PC-3 (cell line): Measurements from ENCODE around the gene CDK5RAP2. TPM values are rescaled to one million over a fixed set of nuclear protein-coding genes. Genes with fewer than 3 reads are reported as not detected.

Experiments
- ATAC-seq: fragments of 200-7000 bp; cut with Tn5 transposase; 2 replicates; pipeline ENCODE4 v1.9.1; 2020; ENCODE audit warnings: mild to moderate bottlenecking, moderate library complexity
- BruUV-seq: library from RNA; stranded (reverse); fragments of 400-500 nt; replicated peaks from 2 replicates; lab custom pipeline; 2021; lab: Mats Ljungman, UMichigan
- CTCF ChIA-PET: fragments of 300-600 bp; sonication (Branson Sonifier 250); formaldehyde crosslinking; loops from one replicate; lab custom pipeline; 2022; ENCODE audit warnings: antibody characterized with exemption; lab: Charles Lee
- POLR2A ChIA-PET: fragments of 300-600 bp; sonication (Branson Sonifier 250); formaldehyde crosslinking; loops from one replicate; lab custom pipeline; 2022; ENCODE audit warnings: antibody characterized with exemption; ENCODE audit not compliant: unreplicated experiment; lab: Charles Lee
- DNase-seq: peaks from one replicate; pipeline ENCODE4 v3.0.0-alpha.2; 2015
- H2AFZ ChIP-seq: fragments of 300-600 bp; sonication (generic); 2 replicates; pipeline ENCODE4 v1.6.0; 2016; ENCODE audit warnings: antibody characterized with exemption, low read length
- H3F3A ChIP-seq: fragments of 300-600 bp; sonication (generic); one replicate; pipeline ENCODE4 v1.6.0; 2017; ENCODE audit warnings: antibody characterized with exemption, low read length, control low read depth, mild to moderate bottlenecking; ENCODE audit not compliant: unreplicated experiment
- H3K27ac ChIP-seq: fragments of 300-600 bp; sonication (generic); 2 replicates; pipeline ENCODE4 v1.5.1; 2016; ENCODE audit warnings: mild to moderate bottlenecking, low read length
- H3K27me3 ChIP-seq: fragments of 300-600 bp; sonication (generic); 2 replicates; pipeline ENCODE4 v1.6.1; 2016; ENCODE audit warnings: low read length, mixed read lengths
- H3K36me3 ChIP-seq: fragments of 300-600 bp; sonication (generic); 2 replicates; pipeline ENCODE4 v1.6.1; 2016; ENCODE audit warnings: low read depth, mixed run types, low read length, mixed read lengths
- H3K4me1 ChIP-seq: fragments of 300-600 bp; sonication (generic); 2 replicates; pipeline ENCODE4 v1.5.1; 2016; ENCODE audit warnings: low read length; ENCODE audit not compliant: insufficient read depth
- H3K4me2 ChIP-seq: fragments of 300-600 bp; sonication (generic); 2 replicates; pipeline ENCODE4 v1.6.0; 2016; ENCODE audit warnings: low read length
- H3K4me3 ChIP-seq: fragments of 300-600 bp; sonication (generic); 2 replicates; pipeline ENCODE4 v1.5.1; 2016; ENCODE audit warnings: mild to moderate bottlenecking, low read length, mixed read lengths
- H3K79me2 ChIP-seq: fragments of 300-600 bp; sonication (generic); 2 replicates; pipeline ENCODE4 v1.6.1; 2017; ENCODE audit warnings: low read length, mixed read lengths
- H3K9ac ChIP-seq: fragments of 300-600 bp; sonication (generic); 2 replicates; pipeline ENCODE4 v1.6.0; 2016; ENCODE audit warnings: mild to moderate bottlenecking, low read length
- H3K9me2 ChIP-seq: fragments of 300-600 bp; sonication (generic); replicated peaks from 2 replicates; pipeline ENCODE4 v1.6.1; 2016; ENCODE audit warnings: mixed run types, low read length, mixed read lengths
- H3K9me3 ChIP-seq: fragments of 300-600 bp; sonication (generic); 2 replicates; pipeline ENCODE4 v1.6.1; 2016; ENCODE audit warnings: low read length, mixed read lengths
- H4K20me1 ChIP-seq: fragments of 300-600 bp; sonication (generic); 2 replicates; pipeline ENCODE4 v1.6.1; 2016; ENCODE audit warnings: low read length, mixed read lengths
- EZH2 ChIP-seq: fragments of 300-600 bp; sonication (generic); IDR thresholded peaks from one replicate; pipeline ENCODE4 v1.6.1; 2017; ENCODE audit warnings: antibody characterized with exemption, mild to moderate bottlenecking, low read length; ENCODE audit not compliant: unreplicated experiment
- EZH2phosphoT487 ChIP-seq: fragments of 300-600 bp; sonication (generic); IDR thresholded peaks from 2 replicates; pipeline ENCODE4 v1.6.1; 2018; ENCODE audit warnings: mild to moderate bottlenecking, antibody characterized with exemption, low read length, borderline replicate concordance
- intact Hi-C: fragments of 100-400 bp; cut with micrococcal nuclease; formaldehyde crosslinking; loops from 2 replicates; pipeline ENCODE4 v1.9.0; 2023
- total RNA-seq: library from RNA; depleted of rRNA; stranded (reverse); fragments of >200 nt; gene quantifications from 2 replicates; pipeline ENCODE4 v1.2.3, GENCODE V29; 2014
- TF ChIP-seq, protein P1 (sequence below): fragments of 300-600 bp; sonication (generic); conservative IDR thresholded peaks from 2 replicates; pipeline ENCODE4 v1.5.1; 2017; ENCODE audit warnings: antibody characterized with exemption, low read depth, mild to moderate bottlenecking, low read length

Gene CDK5RAP2
- total RNA-seq, 1 experiment from 2014 or later, result 37.4 TPM

DNA sequence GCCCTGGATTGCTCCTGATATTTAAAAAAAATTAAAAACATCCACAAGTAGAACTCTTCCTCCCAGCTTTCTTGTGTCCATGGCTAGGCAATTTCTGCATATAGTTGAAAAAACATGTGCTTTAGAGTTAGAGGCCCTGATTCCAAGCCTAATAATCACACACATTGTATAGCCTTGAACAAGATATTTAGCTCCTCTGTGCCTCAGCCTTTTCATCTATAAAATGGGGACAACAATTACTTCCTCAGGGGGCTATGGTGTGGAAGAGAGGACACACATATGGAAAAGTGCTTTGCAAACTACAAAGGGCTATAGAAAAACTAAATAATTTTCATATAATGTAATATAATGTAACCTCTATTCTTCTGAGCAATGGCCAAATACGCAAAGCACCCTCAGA, 23.0 kb upstream of the CDK5RAP2 start:
- Histone ChIP-seq H3K79me2 (no peaks in the 10 kb centered on the region), H3K9me3 (no peaks in the 10 kb centered on the region), H4K20me1 (no peaks in the 10 kb centered on the region), H3K36me3 (no peaks in the 10 kb centered on the region), H3K9me2 (no peaks in the 10 kb centered on the region), H3K4me2 (no peak overlapping the region), H3K9ac (no peak overlapping the region), H3K27ac (no peak overlapping the region), H3K4me1 (no peaks in the 10 kb centered on the region), H3K27me3 (no peaks in the 10 kb centered on the region), H3F3A (no peaks in the 10 kb centered on the region), H3K4me3 (no peak overlapping the region), H2AFZ (no peak overlapping the region)
- CTCF ChIA-PET, result no interaction called here
- POLR2A ChIA-PET, result no interaction called here
- TF ChIP-seq EZH2 (no peak), EZH2phosphoT487 (no peak)
- TF ChIP-seq, protein P1, sequence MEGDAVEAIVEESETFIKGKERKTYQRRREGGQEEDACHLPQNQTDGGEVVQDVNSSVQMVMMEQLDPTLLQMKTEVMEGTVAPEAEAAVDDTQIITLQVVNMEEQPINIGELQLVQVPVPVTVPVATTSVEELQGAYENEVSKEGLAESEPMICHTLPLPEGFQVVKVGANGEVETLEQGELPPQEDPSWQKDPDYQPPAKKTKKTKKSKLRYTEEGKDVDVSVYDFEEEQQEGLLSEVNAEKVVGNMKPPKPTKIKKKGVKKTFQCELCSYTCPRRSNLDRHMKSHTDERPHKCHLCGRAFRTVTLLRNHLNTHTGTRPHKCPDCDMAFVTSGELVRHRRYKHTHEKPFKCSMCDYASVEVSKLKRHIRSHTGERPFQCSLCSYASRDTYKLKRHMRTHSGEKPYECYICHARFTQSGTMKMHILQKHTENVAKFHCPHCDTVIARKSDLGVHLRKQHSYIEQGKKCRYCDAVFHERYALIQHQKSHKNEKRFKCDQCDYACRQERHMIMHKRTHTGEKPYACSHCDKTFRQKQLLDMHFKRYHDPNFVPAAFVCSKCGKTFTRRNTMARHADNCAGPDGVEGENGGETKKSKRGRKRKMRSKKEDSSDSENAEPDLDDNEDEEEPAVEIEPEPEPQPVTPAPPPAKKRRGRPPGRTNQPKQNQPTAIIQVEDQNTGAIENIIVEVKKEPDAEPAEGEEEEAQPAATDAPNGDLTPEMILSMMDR, result no peak
- BruUV-seq, result no TSS peak
- DNase-seq (no peak), ATAC-seq (no peak)
- intact Hi-C loops, result no loop called here

DNA sequence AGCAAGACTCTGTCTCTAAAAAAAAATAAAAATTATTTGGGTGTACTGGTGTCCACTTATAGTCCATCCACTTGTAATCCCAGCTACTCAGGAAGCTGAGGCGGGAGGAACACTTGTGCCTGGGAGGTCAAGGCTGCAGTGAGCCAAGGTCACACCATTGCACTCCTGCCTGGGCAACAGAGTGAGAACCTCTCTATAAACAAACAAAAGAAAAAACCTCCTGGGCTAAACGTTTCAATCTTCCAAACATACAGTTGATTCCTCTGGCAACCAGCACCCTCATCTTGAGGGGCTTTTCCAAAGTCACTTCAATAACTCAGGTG, 13.9 kb upstream of the CDK5RAP2 start:
- TF ChIP-seq, protein P1, result no peak
- TF ChIP-seq EZH2 (no peak), EZH2phosphoT487 (no peak)
- no peak overlapping the region for H3K4me2 ChIP-seq
- ChIA-PET CTCF (no interaction called here), POLR2A (no interaction called here)
- no peaks in the 10 kb centered on the region for H3K9me3 ChIP-seq
- H3K9ac ChIP-seq, result no peak overlapping the region
- intact Hi-C loops, result no loop called here
- no peaks in the 10 kb centered on the region for H3F3A ChIP-seq
- H3K4me1 ChIP-seq, result no peaks in the 10 kb centered on the region
- no peaks in the 10 kb centered on the region for H3K9me2 ChIP-seq
- no peaks in the 10 kb centered on the region for H3K36me3 ChIP-seq
- no peaks in the 10 kb centered on the region for H3K79me2 ChIP-seq
- no peaks in the 10 kb centered on the region for H3K27me3 ChIP-seq
- H3K27ac ChIP-seq, result no peak overlapping the region
- no TSS peak for BruUV-seq
- H4K20me1 ChIP-seq, result no peaks in the 10 kb centered on the region
- H3K4me3 ChIP-seq, result no peak overlapping the region
- no peak overlapping the region for H2AFZ ChIP-seq
- DNase-seq (no peak), ATAC-seq (no peak)

DNA sequence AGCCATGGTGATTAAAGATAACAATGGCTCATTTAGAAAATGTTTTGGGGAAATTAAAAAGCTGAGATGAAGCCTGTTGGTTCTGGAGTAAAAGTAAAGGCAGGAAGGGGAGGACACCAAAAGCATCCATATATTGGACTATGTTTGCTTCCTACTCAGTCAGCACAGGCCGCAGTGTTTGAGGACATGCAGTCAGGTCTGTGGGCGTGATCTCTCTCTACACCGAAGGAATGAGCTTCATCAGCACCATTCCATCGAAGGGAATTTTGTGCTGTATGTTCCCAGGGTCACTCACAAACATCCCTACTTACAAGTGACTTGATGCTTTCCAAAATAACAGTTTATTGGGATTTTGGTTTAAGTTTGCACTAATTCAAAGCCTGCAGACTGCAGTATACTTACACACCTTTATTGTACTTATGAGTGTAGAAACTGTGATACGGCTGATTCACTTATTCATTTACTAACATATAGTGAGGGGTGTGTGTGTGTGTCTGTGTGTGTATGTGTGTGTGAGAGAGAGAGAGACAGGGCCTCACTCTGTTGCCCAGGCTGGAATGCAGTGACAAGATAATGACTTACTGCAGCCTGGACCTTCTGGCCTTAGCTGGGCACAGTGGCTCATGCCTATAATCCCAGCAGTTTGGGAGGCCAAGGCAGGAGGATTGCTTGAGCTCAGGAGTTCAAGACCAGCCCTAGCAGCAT, 13.4 kb upstream of the CDK5RAP2 start:
- ChIA-PET POLR2A (interaction anchor here (0.6 kb wide), 2 partner anchors 91 to 324 kb away, joined by 3 read pairs; no protein-coding TSS in a partner anchor), CTCF (no interaction called here)
- Histone ChIP-seq H3F3A (no peaks in the 10 kb centered on the region), H3K4me3 (no peak overlapping the region), H3K79me2 (no peaks in the 10 kb centered on the region), H3K4me2 (no peak overlapping the region), H3K27ac (no peak overlapping the region), H2AFZ (no peak overlapping the region), H3K4me1 (no peaks in the 10 kb centered on the region), H3K9me3 (no peaks in the 10 kb centered on the region), H3K9ac (no peak overlapping the region), H3K9me2 (no peaks in the 10 kb centered on the region), H3K27me3 (no peaks in the 10 kb centered on the region), H4K20me1 (no peaks in the 10 kb centered on the region), H3K36me3 (no peaks in the 10 kb centered on the region)
- intact Hi-C loops, result no loop called here
- TF ChIP-seq EZH2 (no peak), EZH2phosphoT487 (no peak)
- TF ChIP-seq, protein P1, result no peak
- BruUV-seq, result no TSS peak
- no peak for ATAC-seq
- no peak for DNase-seq
